HG03175 (cell line): ENCODE measurements around the gene ACTC1.

Experiments
- ATAC-seq: cut with Tn5 transposase; IDR thresholded peaks from one replicate; pipeline ENCODE4 v1.9.1; 2021; ENCODE audit warnings: mild to moderate bottlenecking, moderate library complexity; ENCODE audit not compliant: unreplicated experiment

ACTC1 gene

DNA sequence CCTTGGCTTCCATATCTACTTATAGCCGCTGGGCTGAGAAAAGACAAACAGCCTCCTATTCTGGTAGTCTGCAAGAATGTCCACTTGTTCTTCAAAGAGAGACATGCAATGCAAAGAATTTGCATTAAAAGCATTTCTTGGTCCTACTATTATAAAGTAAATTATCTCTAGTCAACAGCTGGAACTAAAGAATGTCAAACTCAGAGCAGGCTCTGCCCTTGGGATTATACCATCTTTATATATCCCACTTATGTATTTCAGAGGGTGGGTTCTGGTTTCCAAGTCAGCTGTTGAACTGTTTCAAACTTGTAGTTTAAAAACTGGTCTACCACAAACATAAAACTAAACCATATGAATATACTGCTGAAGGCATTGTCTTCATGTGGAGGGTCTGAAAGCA, 7.0 kb upstream of the ACTC1 start:
- no peak for ATAC-seq

DNA sequence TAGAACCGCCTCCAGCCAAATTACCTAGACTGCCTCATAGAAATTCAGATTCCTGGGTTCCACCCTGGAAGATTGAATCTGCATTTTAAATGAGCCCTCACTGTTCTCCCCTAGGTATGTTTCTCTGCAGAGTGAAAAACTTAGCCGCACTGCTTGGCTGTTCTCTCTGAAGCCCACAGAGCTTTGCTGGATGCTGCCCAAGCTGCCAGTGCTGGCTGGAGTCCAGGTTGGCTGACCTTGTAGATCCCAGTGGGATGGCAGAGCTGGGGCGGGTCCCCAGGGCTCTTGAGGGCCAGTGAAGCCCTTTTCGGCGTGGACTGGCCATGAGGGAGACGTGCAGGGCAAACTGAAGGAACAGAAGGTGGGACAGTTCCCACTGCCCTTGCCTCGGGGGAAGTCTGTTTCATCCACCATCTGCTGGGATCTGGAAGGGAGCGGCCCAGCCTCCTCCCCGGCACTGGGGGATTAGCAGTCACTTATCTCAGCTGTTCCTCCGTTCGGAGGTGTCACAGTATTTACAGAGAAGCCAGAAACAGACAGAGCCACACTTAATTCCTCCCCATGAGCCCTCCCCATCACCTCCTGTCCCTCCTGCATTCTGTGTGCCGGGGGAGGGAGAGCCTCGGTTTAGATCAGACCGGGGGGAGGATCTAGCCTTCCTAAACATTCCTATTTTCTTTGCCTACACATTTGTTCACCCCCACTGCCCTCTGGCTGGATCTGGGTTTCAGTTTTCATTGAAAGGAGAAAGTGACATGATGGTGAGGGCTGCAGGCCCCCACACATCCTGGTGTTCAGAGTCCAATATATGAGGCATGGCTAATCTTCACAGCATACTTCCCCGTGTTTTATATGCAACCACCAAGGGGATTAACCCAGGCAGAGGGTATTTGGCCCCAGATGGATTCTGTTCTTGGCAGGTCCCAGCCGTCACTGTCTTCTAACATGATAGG, 4.1 kb upstream of the ACTC1 start:
- no peak for ATAC-seq

DNA sequence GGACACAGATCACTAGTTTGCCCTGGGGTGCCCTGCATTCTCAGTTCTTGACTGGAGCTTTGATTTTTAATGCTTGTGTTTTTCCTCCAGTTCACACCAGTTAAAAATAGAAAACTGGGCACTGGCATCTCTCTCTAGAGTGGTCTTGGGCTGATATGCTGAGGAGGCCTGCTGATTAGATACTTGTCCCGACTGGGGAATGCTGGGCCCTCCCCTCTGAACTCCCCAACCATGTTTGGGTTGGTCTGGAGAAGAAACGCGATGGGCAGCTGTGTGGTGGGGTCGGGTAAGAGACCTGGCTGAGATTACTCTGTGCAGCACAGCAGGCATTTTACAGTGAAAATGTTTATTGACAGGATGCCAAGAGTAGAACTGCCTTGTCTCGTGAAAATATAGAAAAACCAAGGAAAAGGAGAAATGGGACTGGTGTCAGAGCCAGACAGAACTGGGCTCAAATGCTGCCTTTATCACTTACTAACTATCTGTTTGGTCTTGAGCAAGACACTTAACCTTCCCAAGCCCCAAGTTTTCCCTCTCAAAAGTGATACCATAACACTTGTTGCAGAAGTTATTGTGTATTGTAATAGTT, 1.6 kb upstream of the ACTC1 start:
- no peak for ATAC-seq

DNA sequence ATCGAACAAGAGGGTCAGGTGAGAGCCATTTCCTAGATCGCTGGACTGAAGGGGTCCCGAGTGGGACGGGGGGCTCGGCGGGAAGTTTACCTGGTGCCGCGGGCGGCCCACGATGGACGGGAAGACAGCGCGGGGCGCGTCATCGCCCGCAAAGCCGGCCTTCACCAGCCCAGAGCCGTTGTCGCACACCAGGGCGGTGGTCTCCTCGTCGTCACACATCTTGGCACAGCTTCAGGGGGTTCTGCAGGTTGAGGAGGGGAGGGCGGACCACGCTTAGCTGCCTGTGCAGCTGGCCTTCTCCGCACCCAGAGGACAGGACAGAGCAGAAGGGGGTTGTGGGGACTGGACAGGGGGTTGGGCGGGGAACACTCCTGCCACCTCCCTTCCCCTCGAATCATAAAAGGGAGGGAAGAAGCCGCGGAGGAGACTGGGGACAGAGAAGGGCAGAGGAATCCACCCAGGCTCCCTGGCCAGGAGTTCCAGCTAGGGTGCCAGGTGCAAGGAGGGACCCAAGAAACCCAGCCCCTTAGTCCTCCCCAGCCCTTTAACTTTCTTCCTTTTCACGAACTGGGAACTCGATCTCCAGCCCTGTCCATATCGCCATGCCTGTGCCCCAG, 651 bp downstream of the ACTC1 start:
- no peak for ATAC-seq

DNA sequence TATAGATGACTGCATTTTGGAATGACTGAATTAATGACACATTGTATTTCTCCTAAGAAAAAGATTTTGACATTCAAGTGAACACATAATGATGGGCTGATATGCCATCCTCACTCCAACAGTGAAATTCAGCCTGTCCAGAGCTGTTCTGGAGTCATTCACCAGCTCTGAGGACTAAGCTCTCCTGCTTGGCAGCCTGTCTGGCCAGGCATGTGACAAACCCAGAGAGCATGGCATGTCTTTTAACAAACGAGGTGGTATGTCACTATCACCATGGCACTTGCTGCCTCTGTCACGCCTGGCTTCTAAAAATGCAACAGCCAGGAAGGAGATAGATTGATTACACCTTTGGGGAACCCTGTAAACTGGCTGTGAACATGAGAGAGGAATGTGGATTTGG, 1.4 kb downstream of the ACTC1 start:
- ATAC-seq = no peak

DNA sequence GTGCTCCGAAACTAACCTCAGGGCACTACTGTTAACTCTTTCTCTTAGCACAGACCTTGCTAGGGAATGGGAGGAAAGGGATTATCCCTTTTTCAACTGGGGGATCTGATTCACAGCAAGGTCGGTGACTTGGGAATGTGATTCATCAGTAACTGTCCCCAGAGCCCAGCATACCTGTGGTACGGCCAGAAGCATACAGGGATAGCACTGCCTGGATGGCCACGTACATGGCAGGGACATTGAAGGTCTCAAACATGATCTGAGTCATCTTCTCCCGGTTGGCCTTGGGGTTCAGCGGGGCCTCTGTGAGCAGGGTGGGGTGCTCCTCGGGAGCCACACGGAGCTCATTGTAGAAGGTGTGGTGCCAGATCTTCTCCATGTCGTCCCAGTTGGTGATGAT, 2.3 kb downstream of the ACTC1 start:
- ATAC-seq = no peak

DNA sequence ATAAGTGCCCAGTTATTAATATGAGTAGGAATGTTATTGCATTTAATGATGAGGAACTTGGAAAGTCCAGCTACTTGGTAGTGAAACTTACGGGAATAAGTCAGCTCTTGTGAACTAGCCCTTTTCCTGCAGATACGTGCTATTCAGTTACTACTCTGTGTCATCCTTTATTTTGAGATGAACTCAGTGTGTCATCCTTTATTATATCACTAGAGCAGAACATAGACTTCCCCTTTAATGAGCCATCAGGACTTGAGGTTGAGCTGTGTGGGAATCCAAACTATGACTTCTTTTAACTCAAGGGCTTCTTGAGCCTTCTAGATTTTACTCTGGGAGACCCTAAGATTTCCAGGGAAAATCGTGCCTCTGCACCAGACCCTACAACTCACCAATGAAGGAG, 3.6 kb downstream of the ACTC1 start:
- ATAC-seq = no peak

DNA sequence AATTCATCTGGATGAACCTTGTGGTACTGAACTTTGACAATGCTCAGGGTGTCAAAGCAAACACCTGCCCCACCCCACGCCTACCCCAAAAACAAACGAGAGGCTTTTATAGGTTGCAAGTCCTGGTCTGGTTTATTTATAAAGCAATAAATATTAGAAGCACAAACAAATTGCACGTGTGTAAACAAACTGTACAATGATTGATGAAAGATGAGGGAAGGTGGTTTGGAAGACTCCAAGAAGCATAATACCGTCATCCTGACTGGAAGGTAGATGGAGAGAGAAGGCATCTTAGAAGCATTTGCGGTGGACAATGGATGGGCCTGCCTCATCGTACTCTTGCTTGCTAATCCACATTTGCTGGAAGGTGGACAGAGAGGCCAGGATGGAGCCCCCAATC, 5.2 kb downstream of the ACTC1 start:
- ATAC-seq = no peak

DNA sequence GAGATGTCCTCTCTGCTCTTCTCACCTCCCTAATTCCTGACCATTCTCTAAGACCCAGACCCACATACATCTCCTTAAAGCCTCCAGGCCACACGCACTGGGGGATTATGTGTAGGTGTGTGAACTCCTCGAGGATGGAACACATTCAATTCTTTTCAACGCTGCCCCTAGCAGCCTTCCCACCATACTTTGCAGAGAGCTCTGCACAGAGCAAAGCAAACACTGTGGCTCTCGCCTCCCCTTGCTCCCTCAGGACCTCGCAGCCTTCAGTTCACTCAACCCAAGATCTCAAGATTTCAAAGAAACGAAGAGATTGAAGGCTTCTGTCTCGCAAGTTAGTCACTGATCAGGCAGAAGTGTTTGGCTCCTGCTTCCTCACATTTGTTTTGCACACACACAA, 6.0 kb downstream of the ACTC1 start:
- ATAC-seq = no peak

DNA sequence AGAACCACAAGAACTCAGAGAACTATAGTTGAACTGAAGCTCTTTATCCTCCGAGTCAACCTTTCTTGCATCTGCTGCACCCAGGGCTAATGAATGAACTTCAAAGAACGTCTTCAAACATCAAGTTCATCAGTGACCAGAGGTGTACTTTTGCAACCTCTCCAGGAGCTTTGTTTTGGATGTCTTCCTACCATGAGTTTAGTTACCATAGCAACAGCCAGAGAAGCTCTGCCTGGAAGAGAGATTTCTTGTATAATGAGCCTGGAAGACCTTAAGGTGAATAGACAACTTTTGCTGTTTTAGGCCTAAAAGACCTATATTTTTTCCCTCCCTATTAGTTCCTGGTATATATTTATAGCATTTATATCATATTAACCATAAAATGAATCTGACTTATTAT, 9.1 kb downstream of the ACTC1 start:
- ATAC-seq = no peak

DNA sequence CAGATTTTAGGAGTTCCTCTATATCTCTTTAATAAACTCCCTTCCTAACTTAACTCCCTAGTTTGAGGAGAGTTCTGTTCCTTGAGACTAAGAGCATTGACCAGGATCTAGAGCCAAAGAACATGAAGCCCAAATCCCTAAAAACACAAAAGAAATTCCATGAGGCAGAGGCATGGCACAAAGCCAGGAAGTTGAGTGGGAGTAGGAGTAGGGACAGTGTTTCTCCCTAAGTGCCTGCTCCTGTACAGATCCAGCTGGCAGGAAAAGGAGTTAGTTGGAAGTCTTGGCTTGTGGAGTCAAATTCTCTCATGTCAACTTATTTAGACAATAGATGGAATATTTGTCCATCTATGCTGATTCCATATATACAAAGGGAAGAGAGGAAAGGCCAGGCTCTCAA, 11.4 kb downstream of the ACTC1 start:
- ATAC-seq = no peak

DNA sequence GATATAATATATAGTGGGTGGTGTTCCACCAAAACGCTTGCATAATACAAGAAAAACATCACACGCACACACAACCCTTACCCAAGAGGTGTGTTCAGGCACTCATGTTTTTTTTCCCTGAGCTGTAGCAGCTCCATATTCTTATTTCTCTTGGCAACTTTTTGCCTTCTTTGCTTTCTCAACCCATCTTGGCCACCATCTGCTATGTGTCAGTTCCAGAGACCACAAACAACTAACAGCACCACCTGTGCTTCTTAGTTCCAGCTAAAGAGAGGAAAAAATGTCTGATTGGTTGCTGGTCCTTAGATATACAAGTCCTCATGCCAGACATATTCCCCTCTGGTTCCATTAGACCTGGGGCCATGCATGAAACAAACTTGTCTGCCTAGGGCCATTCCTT, 11.9 kb downstream of the ACTC1 start:
- no peak for ATAC-seq

DNA sequence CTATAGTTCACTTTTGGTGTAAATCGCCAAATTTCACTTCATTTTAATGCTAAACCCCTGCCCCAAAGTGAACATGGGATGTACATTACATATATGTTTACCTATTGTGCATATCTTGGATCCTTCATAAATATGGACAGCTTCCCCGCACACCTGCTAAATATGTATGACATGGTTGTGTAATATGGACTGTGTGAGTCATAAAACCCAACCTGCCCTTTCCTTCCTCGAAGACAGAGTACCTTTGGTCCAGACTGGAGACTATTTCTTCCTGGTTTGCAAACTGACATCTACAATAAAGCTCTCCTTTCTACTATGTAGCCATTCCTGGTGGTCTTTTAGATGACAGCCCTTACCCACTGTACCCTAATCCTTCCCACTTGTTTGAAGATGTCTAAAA, 12.4 kb downstream of the ACTC1 start:
- ATAC-seq = no peak

DNA sequence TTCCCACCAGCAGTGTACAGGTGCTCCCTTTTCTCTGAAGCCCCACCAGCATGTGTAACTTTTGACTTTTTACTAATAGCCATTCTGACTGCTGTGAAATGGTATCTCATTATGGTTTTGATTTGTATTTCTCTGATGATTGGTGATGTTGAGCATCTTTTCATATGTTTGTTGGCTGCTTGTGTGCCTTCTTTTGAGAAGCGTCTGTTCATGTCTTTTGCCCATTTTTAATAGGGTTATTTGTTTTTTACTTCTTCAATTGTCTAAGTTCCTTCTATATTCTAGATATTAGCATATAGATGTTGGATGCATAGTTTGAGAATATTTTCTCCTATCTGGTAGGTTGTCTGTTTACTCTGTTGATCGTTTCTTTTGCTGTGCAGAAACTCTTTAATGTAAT, 14.6 kb downstream of the ACTC1 start:
- ATAC-seq = no peak

DNA sequence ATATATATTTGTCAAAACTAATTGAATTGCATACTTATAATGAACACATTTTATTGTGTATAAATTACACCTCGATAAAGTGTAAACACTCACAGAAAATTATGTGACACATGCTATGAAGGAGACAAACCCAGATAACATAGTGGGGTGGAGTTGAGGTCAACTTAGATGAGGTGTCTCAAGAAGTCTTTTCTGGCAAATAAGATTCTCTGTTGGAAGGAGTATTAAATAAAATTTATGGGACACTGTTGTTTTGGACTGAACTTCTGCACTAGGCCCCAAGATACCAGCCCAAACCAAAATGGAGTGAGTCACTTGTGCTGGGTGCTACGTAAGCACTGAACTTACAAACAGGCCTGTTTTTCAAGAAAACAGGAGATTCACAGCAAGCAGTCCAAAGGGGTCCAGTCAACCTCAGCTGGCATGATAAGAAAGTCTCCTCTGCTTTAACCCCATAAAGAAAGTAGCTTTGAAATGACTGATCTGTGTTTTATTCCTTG, 18.7 kb downstream of the ACTC1 start:
- ATAC-seq = no peak

DNA sequence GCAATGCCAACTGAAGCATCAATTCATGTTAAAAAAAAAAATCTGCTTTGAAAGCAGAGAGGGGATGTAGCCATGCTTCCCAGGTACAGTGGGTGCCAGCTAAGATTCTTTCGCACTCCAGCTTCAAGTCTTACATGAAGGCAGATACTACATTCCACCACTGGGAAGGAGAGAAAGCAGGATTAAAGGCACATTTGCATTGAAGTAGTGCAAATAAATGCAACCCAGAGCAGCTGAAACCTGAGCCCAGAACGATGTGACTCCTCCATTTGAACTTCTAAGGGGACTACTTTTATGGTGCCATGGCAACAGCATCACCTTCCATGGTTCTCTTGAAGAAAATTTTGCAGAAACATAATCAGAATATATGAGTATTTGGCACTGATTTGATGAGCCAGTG, 21.4 kb downstream of the ACTC1 start:
- no peak for ATAC-seq

DNA sequence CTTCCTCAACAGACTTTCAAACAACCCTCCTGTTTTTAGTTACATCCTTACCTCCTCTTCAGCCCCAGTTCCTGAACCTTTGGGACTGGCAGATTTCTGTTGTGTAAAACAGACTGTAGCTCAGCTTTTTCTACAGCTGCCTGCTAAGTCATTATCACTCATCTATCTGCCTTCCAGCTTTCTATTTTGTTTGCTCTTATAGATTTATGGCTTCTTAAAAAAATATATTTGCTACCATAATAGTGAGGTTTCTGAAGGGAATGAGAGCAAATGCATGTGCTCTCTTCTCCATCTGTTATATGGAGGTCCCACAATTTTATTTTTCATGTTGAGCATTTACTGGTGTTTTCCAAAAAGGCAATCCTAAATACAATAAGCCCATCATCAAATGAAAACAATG, 22.3 kb downstream of the ACTC1 start:
- ATAC-seq = no peak

DNA sequence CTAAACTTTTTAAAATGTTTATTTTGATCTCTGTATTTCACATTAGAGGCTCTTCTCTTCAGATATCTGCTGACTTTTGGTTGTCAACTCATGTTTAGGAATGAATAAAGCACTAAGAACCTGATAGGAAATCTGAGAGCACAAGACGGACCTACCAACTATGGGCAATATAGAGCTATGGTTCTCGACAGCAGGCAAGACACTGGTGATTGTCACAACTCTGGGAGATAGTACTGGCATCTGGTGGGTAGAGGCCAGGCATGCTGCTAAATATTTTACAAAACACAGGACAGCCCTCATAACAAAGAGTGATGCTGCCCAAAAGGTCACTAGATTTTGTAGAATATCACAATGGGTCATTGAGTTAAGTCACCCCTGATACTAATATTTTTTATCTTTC, 23.0 kb downstream of the ACTC1 start:
- no peak for ATAC-seq

DNA sequence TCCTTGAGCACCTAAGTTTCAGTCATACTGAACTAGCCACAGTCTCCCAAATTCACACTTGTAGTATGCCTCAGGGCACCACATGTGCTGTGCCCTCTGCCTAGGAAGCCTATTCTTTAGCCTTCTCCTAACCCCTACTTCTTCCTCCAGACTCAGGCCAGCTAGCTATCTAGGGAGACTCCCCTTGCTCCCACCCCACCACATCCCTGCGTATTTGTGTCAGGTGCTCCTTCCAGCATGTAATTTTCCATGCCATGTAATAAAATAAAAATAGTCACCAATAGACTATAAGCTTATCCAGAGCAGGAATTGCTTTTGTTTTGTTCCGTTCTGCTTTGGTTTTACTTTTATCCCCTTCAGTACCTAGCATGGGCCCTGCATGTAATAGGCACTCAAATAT, 25.6 kb downstream of the ACTC1 start:
- no peak for ATAC-seq

DNA sequence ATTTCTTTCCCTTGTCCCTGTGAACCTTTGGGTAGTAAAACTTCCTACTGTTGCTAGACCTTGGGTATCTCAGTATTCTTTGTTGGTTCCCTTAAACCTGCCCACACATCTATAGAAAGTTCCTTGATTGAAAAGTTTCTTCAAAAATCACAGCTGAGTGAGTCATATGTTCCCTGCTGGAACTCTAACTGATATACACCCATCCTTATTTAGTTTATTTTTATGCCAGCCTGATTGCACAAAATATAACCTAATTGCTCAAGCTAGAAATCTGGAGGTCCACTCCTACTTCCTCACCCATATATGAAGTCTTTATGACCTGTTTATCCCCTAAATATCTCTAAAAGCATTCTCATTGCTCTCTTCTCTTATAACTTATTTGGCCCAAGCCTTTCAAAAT, 26.8 kb downstream of the ACTC1 start:
- no peak for ATAC-seq

DNA sequence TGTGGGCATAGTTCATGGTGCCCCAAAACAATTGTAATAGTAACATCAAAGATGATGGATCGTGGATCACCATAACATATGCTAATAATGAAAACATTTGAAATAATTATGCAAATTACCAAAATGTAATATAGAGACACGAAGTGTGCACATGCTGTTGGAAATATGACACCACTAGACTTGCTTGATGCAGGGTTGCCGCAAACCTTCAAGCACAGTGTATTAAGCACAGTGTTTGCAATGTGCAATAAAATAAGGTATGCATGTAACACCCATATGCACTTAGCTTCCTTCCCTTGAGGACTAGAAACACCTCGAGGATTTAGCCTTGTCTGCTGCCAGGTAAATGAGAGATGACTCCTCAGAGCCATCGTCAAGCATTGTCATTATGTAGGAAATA, 29.6 kb downstream of the ACTC1 start:
- no peak for ATAC-seq

DNA sequence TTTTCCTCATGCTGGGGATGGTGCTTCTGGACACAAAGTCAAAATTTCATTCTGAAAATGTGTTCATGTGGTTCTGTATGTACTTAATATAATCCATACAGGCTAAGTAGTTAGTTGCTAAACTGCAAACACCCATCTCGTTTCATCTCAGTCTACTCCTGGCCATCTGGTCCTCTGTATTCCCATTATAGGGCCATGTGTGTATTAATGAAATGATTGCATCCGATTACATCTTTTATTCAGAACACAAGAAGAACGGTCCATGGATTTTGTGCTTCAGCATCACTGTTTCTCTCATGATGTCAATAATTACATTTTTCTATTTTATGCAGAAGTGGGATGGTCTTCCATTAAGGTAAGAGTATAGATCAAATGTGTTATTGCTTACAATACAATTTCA, 34.4 kb downstream of the ACTC1 start:
- ATAC-seq = no peak
